ENCODE results near the gene ATP11A. TPM values are rescaled to one million over a fixed set of nuclear protein-coding genes. Genes with fewer than 3 reads are reported as not detected.

The ATP11A gene
- polyA plus RNA-seq (ENCODE audit: insufficient read length in 12 of 12) = 10 to 100 TPM in 11 of 12 donors, not detected in 1; 16.4 to 38.1 (median 22.5) TPM
- long read RNA-seq, donor 1, transcript ATP11A-217 (1 exons, 3,542 nt) = major isoform, 46 of 52 reads
- long read RNA-seq, donor 1, partial matches to known transcripts = 5 of 52 reads
- long read RNA-seq, donor 1, other reads (novel, unspliced or antisense) = 0 of 52 reads
- long read RNA-seq, donor 2, transcript ATP11A-217 (1 exons, 3,542 nt) = major isoform, 10 of 10 reads
- long read RNA-seq, donor 2, partial matches to known transcripts = 0 of 10 reads
- long read RNA-seq, donor 2, other reads (novel, unspliced or antisense) = 0 of 10 reads
- long read RNA-seq, donor 3, partial matches to known transcripts = 0 of 1 reads
- long read RNA-seq, donor 3, other reads (novel, unspliced or antisense) = 0 of 1 reads
- long read RNA-seq, donor 4, transcript ATP11A-217 (1 exons, 3,542 nt) = major isoform, 5 of 5 reads
- long read RNA-seq, donor 4, partial matches to known transcripts = 0 of 5 reads
- long read RNA-seq, donor 4, other reads (novel, unspliced or antisense) = 0 of 5 reads
- long read RNA-seq, donor 5, transcript ATP11A-217 (1 exons, 3,542 nt) = major isoform, 7 of 7 reads
- long read RNA-seq, donor 5, partial matches to known transcripts = 0 of 7 reads
- long read RNA-seq, donor 5, other reads (novel, unspliced or antisense) = 0 of 7 reads
- long read RNA-seq, donor 6, partial matches to known transcripts = 0 of 3 reads
- long read RNA-seq, donor 6, other reads (novel, unspliced or antisense) = 0 of 3 reads
- long read RNA-seq, donor 7, partial matches to known transcripts = 0 of 4 reads
- long read RNA-seq, donor 7, other reads (novel, unspliced or antisense) = 0 of 4 reads
- long read RNA-seq, donor 8, full-length matches to known transcripts = 9 of 9 reads
- long read RNA-seq, donor 8, partial matches to known transcripts = 0 of 9 reads
- long read RNA-seq, donor 8, other reads (novel, unspliced or antisense) = 0 of 9 reads
- long read RNA-seq, donor 9, transcript ATP11A-217 (1 exons, 3,542 nt) = major isoform, 5 of 5 reads
- long read RNA-seq, donor 9, partial matches to known transcripts = 0 of 5 reads
- long read RNA-seq, donor 9, other reads (novel, unspliced or antisense) = 0 of 5 reads
- long read RNA-seq, donor 10, transcript ATP11A-217 (1 exons, 3,542 nt) = major isoform, 8 of 8 reads
- long read RNA-seq, donor 10, partial matches to known transcripts = 0 of 8 reads
- long read RNA-seq, donor 10, other reads (novel, unspliced or antisense) = 0 of 8 reads
- long read RNA-seq, donor 11, partial matches to known transcripts = 0 of 4 reads
- long read RNA-seq, donor 11, other reads (novel, unspliced or antisense) = 0 of 4 reads

DNA sequence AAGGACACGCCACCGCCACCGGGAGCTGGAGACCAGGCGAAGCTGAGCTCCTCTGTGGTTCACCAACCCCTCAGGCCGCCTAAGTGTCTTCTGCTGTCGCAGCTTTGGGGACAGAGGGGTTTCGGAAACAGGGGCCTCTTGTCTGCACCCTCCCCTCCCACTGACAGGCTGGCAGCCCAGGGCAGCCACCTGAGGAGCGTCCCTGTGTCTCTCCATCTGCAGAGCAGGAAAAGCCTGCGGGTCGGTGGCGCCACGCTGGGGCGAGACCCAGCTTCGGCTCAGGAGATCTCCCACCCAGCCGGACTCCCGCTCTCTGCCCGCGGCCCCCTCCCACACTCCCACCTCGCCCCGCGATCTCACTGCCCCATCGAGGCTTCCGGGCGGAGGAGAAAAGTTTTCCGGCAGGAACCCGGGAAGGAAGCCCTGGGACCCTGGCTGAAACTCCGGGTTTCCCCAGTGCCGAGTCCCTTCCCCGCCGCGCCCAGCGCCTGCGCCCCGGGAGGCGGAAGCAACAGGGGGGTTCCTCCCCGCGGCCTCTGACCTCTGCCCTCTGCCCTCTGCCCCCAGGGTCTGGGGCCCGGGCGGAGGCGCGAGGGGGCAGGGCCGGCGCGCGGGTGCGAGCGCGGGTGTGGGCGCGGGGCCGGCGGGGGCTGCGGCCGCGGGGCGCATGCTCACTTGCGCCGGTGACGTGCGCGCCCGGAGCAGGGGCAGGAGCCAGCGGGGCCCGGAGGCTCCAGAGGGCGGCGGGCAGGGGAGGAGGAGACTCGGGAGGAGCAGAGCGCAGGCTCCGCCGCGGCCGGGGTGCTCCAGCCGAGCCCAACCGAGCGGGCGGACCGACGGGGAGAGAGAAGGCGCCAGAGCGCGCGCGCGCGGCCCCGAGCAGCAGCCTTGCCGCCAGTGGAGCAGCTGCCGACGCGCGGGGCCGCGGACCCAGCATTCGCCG, at the start of gene ATP11A:
Gene ATP11A (plus strand): TSS at position 736 of the 943 bp plus-strand sequence. CDS start 379 bp downstream, outside the sequence.
- DNase-seq = peak; percentile 86

DNA sequence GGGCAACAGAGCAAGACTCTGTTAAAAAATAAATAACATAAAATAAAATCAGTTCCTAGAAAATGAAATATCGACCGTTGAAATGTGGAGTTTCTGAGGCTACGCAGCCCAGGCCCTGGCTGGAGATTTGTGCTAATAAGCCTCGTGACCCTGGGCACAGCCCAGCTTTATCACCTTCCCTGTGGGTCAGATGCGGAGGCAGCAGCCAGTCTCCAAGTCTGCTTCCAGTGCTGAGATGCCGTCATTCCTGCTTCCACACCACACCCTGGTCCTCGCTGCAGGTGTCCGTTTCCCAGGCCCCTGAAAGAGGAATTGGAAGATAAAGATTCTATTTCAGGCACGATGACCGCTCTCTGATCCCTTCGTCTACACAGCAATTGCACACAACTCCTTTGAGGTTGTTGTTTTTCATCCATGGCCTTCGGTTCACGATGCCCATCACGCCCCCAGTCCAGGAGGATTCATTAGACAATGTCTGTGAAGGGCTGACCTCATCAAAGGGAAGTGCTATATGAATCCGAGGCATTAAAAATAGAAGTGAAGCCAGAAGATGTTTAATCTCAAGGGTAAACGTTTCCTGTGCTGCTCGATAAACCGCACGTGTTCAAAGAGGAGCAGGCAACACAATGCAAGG, 48.3 kb upstream of the ATP11A start:
- DNase-seq = no peak

DNA sequence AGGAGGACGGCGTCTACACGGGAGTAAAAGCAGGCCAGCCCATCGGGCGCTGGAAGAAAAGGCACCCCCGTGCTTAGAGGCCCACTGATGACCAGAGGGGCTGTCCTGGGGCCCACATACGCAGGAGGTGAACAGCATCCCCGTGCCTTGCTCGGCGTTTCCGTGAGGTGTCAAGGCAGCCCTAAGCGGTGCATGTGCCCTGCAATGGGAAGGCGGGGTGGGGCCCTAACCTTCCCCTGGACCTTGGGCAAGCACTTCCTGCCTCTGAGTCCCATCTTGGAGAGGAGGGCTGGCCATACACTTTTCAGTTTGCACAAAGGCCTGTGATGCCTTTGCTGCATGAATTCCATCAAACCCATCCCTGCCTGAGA, 47.8 kb upstream of the ATP11A start:
- DNase-seq = no peak

DNA sequence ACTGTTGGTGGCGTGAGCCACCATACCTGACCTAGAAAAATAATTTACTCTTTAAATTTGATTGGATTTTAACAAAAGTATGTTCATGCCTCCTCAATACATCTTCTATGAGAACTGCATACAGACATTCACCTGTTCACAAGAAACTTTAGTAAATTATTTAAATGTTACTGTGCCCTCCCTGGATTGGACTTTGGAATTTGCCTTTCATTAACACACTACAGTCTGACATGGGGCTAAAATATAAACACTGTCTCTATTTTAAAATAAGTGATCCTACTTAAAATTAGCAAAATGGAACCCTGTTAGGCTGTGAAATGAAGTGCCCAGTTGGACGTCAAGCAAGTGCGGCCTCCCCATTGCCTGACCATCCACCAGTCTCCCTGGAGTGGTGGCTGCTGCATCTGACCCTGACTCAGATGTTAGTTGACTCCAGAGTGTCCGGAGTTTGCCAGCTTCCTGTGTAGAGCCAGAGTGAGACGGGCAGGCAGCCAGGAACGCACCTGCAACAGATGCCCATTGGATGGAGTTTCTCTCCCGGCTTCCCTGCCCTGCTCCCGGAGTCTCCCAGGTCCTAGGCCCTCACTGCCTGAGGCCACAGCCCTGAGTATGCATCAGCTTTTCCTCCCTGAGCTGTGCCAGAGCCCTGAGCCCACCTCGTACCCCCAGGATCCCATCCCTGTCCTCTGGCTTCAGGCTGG, 45.9 kb upstream of the ATP11A start:
- DNase-seq = no peak

DNA sequence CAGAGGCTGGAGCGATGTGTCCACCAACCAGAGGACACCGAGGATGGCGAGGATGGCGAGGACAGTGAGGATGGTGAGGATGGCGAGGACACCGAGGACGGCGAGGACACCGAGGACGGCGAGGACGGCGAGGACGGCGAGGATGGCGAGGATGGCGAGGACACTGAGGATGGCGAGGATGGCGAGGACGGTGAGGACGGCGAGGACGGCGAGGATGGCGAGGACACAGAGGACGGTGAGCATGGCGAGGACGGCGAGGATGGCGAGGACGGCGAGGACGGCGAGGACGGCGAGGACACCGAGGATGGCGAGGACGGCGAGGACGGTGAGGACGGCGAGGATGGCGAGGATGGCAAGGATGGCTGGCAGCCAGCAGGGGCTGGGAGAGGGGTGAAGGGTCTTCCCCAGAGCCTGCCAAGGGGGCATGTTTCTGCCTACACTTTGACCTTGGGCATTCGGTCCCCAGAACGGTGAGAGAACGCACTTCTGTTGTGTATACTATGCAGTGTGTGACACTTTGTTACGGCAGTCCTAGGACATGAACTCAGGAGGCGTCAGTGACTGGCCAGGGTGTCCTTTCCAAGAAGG, 44.4 kb upstream of the ATP11A start:
- no peak for DNase-seq

DNA sequence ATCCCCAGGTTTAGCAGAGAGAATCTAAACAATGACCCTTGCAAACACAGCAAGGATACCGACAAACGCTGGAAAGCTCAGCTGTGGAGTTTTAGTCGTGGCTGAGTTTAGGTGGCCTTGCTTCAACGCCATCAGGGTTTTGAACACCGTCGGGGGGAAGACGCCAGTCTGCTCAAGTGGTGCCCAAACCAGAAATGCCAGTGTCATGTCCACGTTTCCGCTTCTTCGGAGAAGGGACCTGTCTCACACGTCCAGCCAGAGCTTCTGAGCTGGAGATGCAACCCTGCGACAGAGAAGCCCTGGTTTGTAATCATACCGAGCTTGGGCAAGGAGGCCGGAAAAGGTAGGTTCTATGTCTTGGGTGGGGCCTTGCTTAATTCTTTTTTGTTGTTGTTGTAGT, 42.6 kb upstream of the ATP11A start:
- DNase-seq = no peak

DNA sequence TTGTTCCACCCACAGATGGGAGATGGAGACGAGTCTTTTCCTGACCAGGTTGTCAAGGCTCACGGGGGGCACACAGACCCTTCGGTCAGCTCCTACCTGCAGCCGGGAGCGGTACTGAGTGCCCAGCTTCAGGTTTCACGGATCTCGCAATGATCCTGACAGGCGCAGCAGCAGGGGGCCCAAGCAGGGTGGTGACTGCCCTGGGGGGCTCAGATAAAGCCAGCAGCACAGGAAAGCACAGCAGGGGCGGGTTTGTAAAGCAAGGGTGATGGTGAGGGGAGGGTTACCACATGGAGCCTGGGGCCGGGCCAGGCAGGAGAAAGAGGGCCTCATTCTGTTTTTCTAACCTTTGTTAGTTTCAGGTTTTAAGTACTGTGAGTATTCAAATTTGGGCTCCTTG, 41.7 kb upstream of the ATP11A start:
- no peak for DNase-seq

DNA sequence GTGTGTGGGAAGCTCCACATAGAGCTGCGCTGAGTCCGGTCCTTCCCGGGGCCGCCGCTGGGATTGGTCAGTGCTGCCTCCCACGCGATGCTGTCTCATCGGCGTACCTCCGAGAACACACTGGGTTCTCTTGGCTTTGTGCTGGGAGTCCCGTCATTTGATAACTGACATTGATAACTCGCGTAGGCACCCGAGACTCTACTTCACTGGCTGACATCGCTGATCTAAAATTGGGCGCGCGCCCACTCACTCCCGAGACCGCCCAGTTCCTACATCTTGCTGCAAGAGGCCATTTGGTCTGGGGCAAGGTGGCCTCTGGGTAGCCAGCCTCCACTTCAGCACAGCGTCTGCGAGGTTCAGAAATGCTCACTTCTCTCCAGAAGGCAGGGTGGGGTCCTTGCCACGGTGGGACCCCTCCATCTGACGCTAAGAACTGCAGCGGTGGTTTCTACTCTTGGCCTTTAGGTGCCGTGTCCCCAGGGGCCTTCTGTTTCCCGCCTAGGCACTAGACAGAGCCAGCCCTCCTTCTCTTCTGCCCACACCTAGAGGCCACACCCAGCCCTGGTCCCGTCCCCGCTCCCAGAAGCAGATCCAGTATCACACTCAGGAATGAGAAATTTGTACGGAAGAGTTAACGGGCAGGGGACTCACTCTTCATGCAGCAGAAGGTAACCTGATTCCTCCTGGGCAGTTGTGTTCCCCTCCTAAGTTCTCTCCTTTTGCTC, 40.7 kb upstream of the ATP11A start:
- no peak for DNase-seq

DNA sequence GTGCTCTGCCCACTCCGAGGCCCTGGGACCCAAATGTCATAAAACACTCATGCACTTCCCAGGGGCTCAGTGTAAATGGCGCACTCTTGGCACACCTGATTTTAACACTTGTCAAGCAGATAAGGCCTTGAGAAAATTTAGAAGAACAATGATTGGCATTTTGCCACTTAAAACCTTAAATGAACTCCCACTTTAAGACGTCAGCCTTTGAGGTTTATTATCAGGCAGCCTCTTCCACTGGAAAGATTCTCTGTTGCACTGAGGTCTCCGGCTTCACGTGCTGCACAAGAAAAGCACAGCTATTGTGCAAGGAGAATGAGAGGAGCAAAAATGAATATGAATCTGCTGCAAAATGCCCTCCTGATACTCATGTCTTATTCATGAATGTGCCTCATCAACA, 38.5 kb upstream of the ATP11A start:
- no peak for DNase-seq

DNA sequence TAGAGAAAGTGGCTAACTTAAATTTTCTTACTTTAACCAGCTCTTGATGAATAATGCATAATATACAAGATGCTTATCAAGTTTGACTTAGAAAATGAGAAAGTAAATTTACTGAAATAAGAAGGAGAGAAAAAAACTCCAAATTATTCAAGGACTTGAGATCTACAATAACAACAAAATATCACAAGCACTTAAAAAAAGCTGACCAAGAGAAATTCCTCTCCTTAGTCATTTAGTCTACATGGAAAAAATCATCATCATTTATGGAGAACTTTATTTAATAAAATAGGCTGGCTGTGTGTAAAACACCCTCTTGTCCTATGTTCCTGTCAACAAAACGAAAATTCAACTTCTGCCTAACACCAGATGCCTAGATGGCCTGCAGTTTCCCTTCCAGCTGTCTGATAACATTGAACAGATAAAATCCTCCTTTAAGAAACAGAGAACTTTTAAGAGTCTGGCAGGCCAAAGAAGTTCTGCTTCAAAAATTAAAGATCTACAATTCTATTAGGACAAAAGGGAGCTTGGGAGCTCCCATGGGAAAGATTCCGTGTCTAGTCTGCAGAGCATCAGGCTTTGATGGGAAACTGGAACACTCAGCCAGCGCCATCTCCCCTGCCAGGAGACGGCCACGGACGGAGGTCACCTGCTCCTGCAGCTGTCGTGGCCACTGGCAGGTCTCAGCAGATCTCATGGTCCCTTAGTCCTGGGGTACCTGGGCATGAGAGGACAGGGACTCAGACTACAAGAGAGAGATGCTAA, 37.9 kb upstream of the ATP11A start:
- DNase-seq = peak; percentile 37

DNA sequence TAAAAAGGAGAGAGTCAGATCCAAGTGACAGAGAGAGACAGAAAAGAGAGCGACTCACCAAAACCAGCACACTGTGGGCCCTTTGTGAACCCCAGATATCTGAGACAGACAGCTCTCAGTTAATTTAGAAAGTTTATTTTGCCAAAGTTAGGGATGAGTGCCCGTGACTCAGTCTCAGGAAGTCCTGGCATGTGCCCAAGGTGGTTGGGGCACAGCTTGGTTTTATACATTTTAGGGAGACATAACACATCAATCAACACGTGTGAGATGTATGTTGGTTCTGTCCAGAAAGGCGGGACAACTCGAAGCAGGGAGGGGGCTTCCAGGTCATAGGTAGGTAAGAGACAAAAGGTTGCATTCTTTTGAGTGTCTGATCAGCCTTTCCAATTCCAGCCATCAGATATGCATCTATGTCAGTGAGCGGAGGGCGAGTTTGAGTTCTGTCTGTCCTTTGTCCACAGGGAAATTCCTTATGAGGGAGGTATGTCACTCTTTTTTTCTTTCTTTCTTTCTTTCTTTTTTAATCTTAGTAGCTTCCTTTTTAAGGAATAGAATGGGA, 37.2 kb upstream of the ATP11A start:
- peak; percentile 18 for DNase-seq

DNA sequence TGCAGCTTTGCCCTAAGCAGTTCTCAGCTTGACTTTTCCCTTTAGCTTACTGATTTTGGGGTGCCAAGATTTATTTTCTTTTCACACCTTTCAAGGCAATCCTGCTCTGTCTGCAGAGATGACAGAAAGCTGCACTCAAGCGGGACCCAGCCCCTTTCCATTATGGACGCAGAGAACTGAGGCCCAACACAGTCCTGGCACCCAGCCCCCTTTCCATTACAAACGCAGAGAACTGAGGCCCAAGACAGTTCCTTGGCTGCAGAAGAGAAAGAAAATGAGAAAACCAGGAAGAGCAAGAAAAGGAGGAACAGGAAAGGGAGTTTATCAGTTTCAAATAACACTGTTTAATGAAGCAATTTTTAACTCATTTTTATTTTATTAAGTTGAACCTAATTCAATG, 36.8 kb upstream of the ATP11A start:
- DNase-seq = peak; percentile 91

DNA sequence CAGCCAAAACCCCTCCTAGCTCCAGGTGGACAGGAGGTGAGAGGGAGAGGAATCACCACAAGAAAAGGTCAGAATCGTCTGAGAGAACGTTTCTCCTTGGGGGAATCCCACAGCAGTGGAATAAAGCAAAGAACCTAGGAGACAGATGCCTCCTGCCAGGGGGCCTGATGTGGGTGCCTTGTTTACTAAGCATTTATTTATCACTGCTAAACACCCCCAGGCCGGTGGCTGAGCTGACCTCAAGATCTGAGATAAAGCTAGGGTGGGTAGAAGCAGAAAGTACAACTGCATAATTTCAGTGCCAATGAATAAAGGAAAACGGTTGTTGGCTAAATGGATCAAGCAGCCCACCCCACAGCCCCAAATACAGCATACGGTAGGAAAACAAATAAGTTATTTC, 33.9 kb upstream of the ATP11A start:
- no peak for DNase-seq

DNA sequence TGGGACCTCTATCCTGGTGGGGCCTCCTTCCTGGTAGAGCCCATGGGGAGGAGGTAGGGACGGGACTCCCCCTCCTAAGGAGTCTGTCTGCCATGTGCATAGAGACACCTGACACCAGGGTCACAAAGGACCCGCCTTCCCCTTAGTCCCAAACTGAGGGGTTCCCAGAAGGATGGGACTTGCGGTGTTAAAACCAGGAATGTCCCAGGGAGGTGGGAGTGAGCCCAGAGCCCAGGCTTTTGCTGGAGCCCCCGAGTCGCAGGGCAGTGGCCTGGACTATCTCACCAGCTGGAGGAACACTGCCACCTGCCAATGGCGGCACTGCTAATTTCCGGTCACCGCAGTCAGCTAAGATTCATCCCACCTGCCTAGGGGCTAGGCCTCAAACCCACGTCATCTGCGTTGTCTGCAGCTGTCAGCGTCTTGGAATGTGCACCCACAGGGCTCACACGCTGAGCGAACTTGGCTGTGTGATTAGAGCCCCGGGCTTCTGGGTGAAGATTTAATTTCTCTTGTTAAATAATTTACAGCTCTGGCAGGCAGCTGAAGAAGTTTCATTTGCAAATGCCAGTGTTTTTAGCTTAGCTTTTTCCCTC, 31.9 kb upstream of the ATP11A start:
- DNase-seq = peak; percentile 44

DNA sequence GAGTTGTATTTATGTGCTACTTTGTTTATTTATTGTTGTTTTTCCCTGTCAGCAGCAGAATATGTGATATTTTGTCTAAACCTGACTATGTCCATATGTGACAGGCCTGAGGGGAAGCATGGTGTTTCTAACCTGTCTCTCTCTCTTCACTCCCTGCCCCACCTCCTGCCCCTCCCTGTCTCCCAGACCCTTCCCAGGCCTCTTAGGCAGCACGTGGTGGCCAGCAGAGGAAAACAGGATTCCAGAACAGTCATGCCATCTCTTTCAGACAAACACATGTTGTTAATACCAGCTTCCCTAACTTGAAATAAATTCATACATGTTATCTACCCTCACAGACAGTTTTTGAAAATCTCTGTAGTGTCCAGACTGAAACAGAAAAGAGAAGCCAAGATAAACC, 31.0 kb upstream of the ATP11A start:
- DNase-seq = no peak

DNA sequence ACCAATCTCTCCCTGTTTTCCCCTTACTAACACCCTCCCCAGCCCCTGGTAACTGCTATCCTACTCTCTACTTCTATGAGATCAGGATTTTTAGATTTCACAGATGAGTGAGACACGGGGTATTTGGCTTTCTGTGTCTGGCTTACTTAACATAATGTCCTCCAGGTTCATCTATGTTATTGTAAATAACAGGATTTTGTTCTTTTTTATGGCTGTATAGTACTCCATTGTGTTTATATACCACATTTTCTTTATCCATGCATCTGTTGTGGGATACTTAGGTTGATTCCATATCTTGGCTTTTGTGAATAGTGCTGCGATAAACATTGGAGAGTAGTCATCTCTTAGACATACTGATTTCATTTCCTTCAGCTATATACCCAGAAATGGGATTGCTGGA, 28.5 kb upstream of the ATP11A start:
- no peak for DNase-seq

Measured in muscle of arm (tissue), 14 donors.